ENCODE results near the gene CXCL3. TPM values are rescaled to one million over a fixed set of nuclear protein-coding genes. Genes with fewer than 3 reads are reported as not detected.

Gene CXCL3
- total RNA-seq = 0.64 and 4.1 TPM in 2 replicates

GRCh38 chr4:74038425-74039314 lies at the start of gene CXCL3:
Gene CXCL3, minus strand, starts transcription at chr4:74038689. Its CDS starts 78 bp downstream, at chr4:74038611.

GRCh38 chr4:73998040-73999011 lies 40.2 kb downstream of the CXCL3 start, which contains the start of gene CXCL5:
Gene CXCL5, minus strand, starts transcription at chr4:73998677. Its CDS starts 96 bp downstream, at chr4:73998581.

DNA sequence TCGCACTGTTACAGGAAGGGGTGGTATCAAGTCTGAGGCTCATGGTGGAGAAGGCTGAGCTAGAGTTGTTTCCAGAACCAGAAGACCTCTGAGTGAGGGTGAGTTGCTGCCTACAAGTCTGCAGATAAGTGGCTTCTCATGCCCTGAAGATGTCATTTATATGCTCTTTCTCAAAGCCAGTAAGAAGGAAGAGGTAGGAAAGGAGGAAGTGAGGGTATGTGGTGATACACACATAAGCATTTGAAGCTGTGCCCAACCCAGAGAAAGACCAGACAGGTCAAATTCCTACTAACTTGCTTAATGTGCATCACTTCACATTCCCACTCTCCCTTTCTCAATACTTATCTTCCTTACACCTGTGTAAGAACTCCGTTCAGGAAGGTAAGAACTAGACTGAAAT lies 50.4 kb downstream of the CXCL3 start, which contains the start of gene PPBP:
TSS of gene PPBP (minus strand) at position 130 of the 400 bp plus-strand sequence. CDS start at position 43, 87 bp downstream.

Other genes with a start within 250 kb of the CXCL3 start
- 0.21 and 30.8 TPM in 2 replicates for gene CXCL6, start 202.0 kb downstream of the CXCL3 start, total RNA-seq
- gene PF4V1, start 185.4 kb downstream of the CXCL3 start, total RNA-seq = 2.7 TPM in 1 of 2 replicates, not detected in the other
- 2.6 and 92.1 TPM in 2 replicates for gene CXCL1, start 169.3 kb downstream of the CXCL3 start, total RNA-seq
- gene PF4, start 56.7 kb downstream of the CXCL3 start, total RNA-seq = not detected in 2 replicates
- 0.24 and 0.85 TPM in 2 replicates for gene PPBP, start 50.5 kb downstream of the CXCL3 start, total RNA-seq
- 0.64 and 38.3 TPM in 2 replicates for gene CXCL5, start 40.0 kb downstream of the CXCL3 start, total RNA-seq
- 3.4 and 17.8 TPM in 2 replicates for gene CXCL2, start 60.5 kb upstream of the CXCL3 start, total RNA-seq
- gene MTHFD2L, start 119.4 kb upstream of the CXCL3 start, total RNA-seq = 34.5 and 35.6 TPM in 2 replicates

Data from tracheal epithelial cell (primary cell).